HG02840 (cell line): ENCODE results near the gene NTM.

Experiments
- ATAC-seq: cut with Tn5 transposase; IDR thresholded peaks from one replicate; pipeline ENCODE4 v1.9.1; 2021; ENCODE audit warnings: mild to moderate bottlenecking, moderate library complexity, moderate number of reproducible peaks; ENCODE audit not compliant: unreplicated experiment, low FRiP score

NTM gene

DNA sequence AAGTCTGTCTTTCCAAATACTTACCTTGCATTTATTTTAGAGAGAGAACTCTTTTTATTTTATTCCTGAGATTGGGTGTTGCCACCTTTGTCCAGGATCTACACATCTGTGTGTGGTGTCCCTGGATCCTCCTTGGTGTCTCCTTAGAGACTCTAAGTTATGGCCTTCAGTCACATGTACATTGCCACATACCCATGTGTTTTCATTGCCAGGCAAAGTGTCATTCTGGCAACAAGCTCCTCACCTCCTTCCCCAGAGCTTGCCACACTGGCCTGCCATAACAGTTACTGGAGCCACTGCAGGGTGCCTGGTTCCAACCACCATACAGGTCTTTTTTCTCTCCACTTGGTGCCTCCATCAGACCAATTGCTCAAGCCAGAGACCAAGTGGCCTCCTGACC is 379.7 kb downstream of the NTM start:
- ATAC-seq, result no peak

GRCh38 chr11:131750692-131751091 is 380.3 kb downstream of the NTM start:
- ATAC-seq, result no peak

DNA sequence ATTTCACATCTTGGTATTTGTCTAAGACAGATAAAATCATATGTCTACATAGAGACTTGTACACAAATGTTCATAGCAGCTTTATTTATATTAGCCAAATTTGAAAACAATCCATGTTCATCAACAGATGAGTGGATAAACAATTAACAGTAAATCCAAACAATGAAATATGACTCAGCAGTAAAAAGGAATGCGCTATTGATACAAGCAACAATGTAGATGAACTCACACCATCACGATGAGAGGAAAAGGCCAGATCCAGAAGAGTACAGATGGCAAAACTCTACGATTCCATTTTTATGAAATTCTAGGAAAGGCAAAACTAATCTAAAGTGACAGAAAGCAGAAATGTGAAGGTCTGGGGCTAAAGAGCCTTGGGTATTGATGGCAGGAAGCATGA is 384.3 kb downstream of the NTM start:
- no peak for ATAC-seq

GRCh38 chr11:131756479-131757110 is 386.2 kb downstream of the NTM start:
- no peak for ATAC-seq

DNA sequence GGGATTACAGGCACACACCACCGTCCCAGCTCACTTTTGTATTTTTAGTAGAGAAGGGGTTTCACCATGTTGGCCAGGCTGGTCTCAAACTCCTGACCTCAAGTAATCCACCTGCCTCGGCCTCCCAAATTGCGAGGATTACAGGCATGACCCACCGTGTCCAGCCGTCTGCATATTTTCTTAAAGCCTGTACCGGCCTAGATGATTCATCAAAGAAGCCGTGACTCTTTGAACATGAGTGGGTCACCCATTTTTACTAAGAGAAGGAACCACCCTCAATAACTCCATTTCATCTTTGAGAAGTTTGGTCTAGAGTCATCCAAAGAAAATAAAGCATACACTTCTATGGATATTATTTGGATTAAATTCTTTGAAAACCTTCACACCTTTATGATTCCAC is 388.3 kb downstream of the NTM start:
- no peak for ATAC-seq

DNA sequence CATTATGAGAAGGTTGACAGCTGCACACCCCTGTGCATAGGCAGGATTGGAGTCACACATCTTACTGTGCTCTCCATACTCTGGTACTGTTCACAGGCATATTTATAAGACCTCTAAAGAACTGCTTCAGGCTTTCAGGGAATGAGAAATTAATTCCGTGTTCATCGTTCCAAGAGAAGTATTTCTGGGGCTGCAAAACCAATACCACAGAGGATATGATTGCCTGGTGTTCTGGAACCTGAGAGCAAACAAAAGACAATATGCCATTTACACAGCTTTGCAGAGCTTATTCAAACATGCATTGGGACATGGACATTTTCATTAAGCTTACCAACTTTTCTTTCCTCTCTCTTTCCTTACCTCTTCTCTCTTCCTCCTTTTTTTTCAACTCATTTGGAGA is 388.7 kb downstream of the NTM start:
- no peak for ATAC-seq

DNA sequence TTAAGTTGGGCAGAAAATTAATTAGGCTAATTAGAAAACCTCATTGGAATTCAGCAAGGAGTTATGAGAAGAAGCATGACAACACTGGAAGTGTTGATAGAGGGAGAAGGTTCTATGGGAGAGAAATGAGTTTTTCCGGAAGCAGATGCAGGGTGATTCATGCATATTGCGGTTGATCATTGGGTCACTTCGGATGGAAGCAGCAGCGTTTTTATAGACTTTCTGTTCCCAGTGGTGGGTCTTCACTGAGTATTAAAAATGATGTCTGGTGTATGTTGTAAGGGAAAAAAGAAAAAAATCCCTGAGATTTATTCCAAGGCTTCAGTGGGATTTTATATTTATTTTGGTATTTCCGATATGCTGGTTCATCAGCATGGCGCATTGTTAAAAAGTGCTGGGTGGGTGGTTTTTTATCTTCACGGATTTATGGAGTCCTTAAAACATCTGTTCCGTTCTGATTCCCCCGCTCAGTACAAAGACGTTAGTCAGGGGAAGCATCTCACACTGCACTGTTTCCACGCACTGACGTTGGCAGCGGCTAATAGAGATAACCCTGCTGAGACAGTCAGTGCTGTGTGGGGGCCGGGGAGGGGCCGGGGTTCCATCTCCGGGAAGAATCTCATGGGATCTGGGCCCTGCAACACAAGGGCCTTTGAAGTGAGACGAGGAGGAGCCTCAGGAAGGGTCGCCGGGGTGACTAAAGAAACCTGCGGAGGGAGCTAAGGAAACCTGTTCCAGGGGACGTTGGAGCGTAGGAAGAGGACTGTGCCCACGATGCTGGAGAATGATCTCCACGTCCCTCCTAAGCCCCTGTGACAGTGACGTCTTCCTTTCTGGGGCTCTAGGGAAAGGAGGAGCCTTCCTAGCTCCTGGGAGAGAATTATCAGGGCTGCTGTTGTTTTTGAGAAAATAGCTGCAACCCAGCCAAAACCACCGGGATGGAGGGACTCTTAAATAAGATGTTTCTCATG is 390.0 kb downstream of the NTM start:
- no peak for ATAC-seq

DNA sequence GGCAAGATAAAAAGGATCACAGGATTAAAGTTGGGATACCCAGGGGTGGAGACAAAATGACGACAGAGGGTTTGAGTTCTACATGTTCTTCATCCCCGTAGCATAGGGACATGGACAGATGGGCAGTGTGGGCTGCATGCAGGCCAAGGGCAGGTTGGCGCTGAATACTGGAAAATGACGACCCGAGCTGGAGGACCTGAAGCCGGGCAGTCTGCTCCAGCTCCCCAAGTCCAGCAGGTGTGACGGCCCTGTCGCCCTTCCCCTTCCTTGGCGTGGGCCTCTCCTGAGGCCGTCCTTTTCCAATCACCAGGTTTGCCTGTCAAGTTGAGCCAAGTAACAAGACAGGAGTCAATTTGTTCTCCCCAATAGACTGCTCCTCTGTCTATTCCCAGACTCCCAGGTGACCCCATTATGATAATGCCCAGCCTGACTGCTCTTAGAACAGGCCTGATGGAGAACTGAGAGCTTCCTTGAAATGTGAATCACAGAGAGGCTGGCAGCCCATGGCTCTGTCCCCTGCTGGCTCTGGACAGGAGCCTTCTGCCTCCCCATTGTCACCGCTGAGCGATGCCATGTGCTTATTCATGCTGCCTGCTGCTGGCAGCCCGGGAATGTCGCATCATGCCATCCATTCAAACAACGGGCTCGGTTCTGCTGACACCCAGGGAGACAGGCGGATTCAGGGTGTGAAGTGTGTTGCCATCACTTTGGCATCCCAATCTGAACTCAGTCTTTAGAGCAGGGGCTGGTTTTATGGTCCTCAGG is 392.1 kb downstream of the NTM start:
- ATAC-seq, result no peak

DNA sequence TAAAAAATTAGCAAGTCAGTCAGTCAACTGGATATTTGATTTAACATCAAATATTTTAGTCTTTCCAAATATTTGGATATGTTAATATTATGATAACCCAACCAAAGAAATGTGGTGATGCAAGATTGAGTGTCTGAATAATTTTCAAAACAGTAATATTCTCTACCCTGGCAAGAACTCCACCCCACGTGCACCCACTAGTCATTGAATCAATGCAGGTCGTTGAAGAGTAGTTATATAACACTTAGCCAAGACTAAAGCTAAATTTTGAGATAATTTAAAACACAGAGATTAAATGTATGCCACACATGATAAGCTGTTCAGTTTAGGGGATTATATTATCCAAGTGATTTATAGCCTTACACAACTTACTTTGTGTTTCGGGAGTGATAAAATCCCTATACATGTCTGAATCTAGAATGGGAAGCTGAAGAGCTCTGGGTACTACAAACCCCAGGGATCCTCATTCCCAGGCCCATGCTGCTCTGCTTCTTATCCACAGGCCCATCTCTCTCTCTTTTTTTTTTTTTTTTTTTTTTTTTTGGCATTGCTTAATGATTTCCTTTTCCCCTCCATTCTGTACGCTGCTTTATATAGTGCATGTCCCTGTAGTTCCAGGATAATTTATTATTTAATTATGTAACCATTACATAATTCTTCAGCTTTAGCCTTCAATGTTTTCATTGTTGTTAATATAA is 392.9 kb downstream of the NTM start:
- ATAC-seq, result no peak

DNA sequence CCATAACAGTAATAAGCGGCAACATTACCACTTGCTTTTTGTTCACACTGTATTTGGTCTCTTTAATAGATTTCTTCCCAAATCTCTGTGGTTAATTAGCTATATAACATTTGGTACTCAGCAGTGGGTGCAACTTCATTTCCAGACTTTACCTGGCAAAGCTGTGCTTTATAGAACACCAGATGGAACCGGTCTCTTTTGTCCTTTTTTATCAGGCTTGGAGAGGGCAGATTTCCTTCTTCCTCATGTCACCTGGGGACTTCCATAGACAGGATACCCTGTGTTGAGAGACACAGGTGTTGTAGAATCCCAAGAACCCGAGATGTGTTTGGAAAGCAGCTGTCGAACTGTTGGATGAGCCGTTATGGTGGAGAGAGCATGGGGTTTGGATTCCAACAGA is 393.7 kb downstream of the NTM start:
- no peak for ATAC-seq

GRCh38 chr11:131764649-131765048 is 394.2 kb downstream of the NTM start:
- no peak for ATAC-seq

DNA sequence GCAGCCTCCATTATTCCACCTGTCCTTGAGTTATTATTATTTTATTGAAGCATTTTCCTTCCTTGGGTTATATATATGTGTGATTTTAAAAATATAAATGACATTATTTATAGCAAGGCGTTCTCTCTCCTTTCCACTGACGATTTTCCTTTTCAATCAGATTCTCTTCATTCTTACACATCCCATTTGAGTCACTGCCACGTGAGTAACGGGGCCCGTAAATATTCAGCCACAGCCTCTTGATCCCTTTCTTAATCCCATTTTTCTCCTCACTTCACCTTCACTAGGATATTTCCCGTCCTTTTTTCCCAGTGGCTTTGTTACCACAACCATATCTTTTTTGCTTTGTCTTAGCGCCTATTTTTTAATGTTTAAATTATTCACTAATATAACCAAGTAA is 396.2 kb downstream of the NTM start:
- no peak for ATAC-seq

GRCh38 chr11:131767421-131767820 is 397.0 kb downstream of the NTM start:
- no peak for ATAC-seq

DNA sequence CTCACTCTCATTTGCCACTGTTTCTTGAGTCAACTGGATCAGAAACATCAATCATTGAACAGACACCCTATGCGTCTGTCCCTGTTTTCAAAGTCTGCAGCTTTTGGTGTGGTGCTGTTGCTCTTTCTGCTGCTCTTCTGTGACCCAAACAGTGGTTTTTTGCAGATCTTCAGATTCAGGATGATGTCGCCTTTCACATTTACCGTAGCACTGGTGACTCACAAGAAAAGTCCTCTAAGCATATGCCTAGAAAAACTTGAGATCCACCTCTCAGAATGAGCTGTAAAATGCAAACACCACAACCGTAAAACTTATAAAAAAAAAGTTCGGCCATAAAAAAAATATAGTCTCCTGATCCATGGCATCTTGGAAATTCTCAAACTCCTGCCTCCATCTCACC is 400.4 kb downstream of the NTM start:
- no peak for ATAC-seq

- ATAC-seq, result no peak
These were observed 401.1 kb downstream of the NTM start for GRCh38 chr11:131771471-131771870.

- ATAC-seq, result no peak
These were observed 403.2 kb downstream of the NTM start for GRCh38 chr11:131773626-131774025.

- ATAC-seq, result no peak
These were observed 405.8 kb downstream of the NTM start for GRCh38 chr11:131776211-131776610.

DNA sequence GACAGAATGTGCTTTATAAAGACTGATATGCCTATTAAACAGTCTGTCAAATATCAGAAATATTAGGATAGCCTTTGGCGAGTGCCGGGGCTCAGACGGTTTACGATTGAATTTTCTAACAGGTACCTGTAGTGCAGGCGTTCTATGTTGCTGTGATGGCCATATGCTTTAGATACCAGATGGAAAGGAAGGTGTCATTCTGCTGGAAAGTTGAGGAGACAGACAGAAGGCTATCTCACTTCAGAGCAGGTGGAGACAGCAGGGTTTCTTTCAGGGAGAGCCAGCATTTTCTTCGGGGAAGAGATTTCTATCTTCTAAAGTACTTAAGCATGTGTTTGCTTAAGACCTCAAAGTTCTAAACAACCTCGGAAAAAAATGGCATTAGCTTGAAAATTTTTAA is 415.4 kb downstream of the NTM start:
- no peak for ATAC-seq

- no peak for ATAC-seq
These were observed 416.7 kb downstream of the NTM start for GRCh38 chr11:131787119-131787518.

DNA sequence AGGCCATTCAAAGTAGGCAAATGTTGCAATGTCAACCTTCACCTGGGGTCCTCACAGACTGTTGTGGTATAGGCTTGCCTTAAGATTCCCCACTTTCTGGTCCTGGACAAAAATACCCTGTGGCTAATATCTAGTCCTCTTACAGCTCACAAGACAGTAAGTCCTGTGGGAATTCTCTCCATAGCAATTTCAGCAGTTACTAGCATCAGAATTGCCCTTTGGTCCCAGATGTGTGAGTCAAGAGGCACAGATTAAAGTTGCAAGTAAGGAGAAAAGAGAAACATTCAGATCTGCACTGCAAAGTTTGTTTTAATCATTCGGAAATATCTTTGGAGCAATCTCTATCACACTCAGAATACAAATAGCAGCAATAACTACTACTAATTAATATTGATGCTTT is 420.2 kb downstream of the NTM start:
- ATAC-seq, result no peak

DNA sequence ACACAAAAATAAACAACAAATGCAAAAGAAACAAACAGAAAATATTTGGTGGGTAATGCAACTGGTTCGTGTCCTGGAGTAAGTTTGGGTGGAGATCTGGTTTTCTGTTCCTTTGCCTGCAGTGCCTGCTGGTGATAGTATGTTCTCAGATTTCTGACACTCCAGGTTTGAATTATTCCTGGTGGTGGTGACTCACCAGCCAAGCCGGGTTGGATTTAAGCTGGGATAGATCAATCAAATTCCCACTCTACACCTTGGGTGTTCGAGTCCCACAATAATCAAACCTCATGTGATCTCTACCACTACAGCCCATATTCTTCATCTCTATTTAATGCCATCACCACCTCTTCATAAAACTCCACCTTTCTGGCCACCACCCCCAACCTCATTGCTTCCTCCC is 421.8 kb downstream of the NTM start:
- no peak for ATAC-seq
